Activated CD8-positive, alpha-beta T cell treated with anti-CD3 and anti-CD28 coated beads for 36 hours (primary cell): Measurements from ENCODE around the gene PREB. TPM values are rescaled to one million over a fixed set of nuclear protein-coding genes. Genes with fewer than 3 reads are reported as not detected.

Experiments
- ATAC-seq: fragments of 200-7000 bp; cut with Tn5 transposase; one replicate; pipeline ENCODE4 v1.10.0; 2021; ENCODE audit warnings: mild to moderate bottlenecking, moderate library complexity
- CTCF ChIA-PET: fragments of 350-600 bp; sonication (Branson Sonifier 250); formaldehyde crosslinking; loops from one replicate; lab custom pipeline; 2021; ENCODE audit warnings: antibody characterized with exemption; lab: Charles Lee
- POLR2A ChIA-PET: fragments of 350-600 bp; sonication (Branson Sonifier 250); formaldehyde crosslinking; loops from one replicate; lab custom pipeline; 2021; ENCODE audit warnings: antibody characterized with exemption; lab: Charles Lee
- DNase-seq: peaks from one replicate; pipeline ENCODE4 v3.0.0-alpha.2; 2020
- H3K27ac Mint-ChIP-seq: one replicate; pipeline ENCODE4 v1.8.0; 2021; ENCODE audit warnings: mild to moderate bottlenecking, mixed read lengths
- H3K27me3 Mint-ChIP-seq: one replicate; pipeline ENCODE4 v1.8.0; 2021; ENCODE audit warnings: mixed read lengths
- H3K36me3 Mint-ChIP-seq: one replicate; pipeline ENCODE4 v1.8.0; 2021; ENCODE audit warnings: low read depth, mixed read lengths
- H3K4me1 Mint-ChIP-seq: one replicate; pipeline ENCODE4 v1.8.0; 2021; ENCODE audit warnings: low read depth, mixed read lengths
- H3K4me3 Mint-ChIP-seq: one replicate; pipeline ENCODE4 v1.8.0; 2021; ENCODE audit warnings: mild to moderate bottlenecking, moderate library complexity, mixed read lengths
- H3K9me3 Mint-ChIP-seq: one replicate; pipeline ENCODE4 v1.8.0; 2021; ENCODE audit warnings: mixed read lengths
- CTCF ChIP-seq: fragments of 200-600 bp; IDR thresholded peaks from one replicate; pipeline ENCODE4 v1.8.0; 2022; ENCODE audit warnings: antibody characterized with exemption, mild to moderate bottlenecking
- intact Hi-C: fragments of 100-400 bp; cut with micrococcal nuclease; formaldehyde crosslinking; loops from one replicate; pipeline ENCODE4 v1.10.0; 2022
- total RNA-seq, 2 experiments: library from RNA; stranded (reverse); gene quantifications; one replicate each; pipeline ENCODE4 v1.2.3, GENCODE V29; 2021

The PREB gene
- total RNA-seq, 2 experiments from 2014 or later: 60.5 to 63.2 TPM

- ATAC-seq (no peak), DNase-seq (no peak)
- intact Hi-C loops: no loop called here
- Mint-ChIP-seq H3K4me1 (no peaks in the 10 kb centered on the region), H3K27me3 (peaks cover 5% of the 10 kb centered on the region), H3K27ac (no peak overlapping the region), H3K36me3 (no peaks in the 10 kb centered on the region), H3K9me3 (no peaks in the 10 kb centered on the region), H3K4me3 (no peak overlapping the region)
- no peak for TF ChIP-seq CTCF
- POLR2A ChIA-PET: interaction anchor here (0.6 to 1.1 kb wide), 2 partner anchors 25 to 29 kb away, joined by 3 read pairs; partner anchors contain the start of gene PREB
- CTCF ChIA-PET: interaction anchor here (0.9 to 2.7 kb wide), 5 partner anchors 10 to 194 kb away, joined by 3 to 9 read pairs (median 4); no protein-coding TSS in a partner anchor
Measured at GRCh38 chr2:27109083-27109482, 25.4 kb downstream of the PREB start.

- Mint-ChIP-seq H3K27me3 (peaks cover 8% of the 10 kb centered on the region), H3K4me3 (no peak overlapping the region), H3K27ac (no peak overlapping the region), H3K36me3 (no peaks in the 10 kb centered on the region), H3K9me3 (no peaks in the 10 kb centered on the region), H3K4me1 (no peaks in the 10 kb centered on the region)
- ChIA-PET CTCF (interaction anchor here (0.9 to 1.3 kb wide), 3 partner anchors 10 to 61 kb away, joined by 3 to 5 read pairs (median 4); no protein-coding TSS in a partner anchor), POLR2A (interaction anchor here (0.6 kb wide), 1 partner anchor 28 kb away, joined by 3 read pairs; no protein-coding TSS in a partner anchor)
- DNase-seq (no peak), ATAC-seq (no peak)
- intact Hi-C loops: no loop called here
- TF ChIP-seq CTCF: no peak
Measured at GRCh38 chr2:27108221-27108620, 26.2 kb downstream of the PREB start.

GRCh38 chr2:27105981-27106380 lies 28.5 kb downstream of the PREB start:
- DNase-seq (no peak), ATAC-seq (no peak)
- POLR2A ChIA-PET: no interaction called here
- Mint-ChIP-seq H3K9me3 (no peaks in the 10 kb centered on the region), H3K4me3 (no peak overlapping the region), H3K27me3 (peaks cover 8% of the 10 kb centered on the region), H3K4me1 (no peaks in the 10 kb centered on the region), H3K36me3 (no peaks in the 10 kb centered on the region), H3K27ac (no peak overlapping the region)
- CTCF ChIA-PET: interaction anchor here (1.5 to 2.1 kb wide), 3 partner anchors 86 to 197 kb away, joined by 4 to 5 read pairs (median 4); no protein-coding TSS in a partner anchor
- TF ChIP-seq CTCF: no peak
- intact Hi-C loops: no loop called here

- H3K4me3 Mint-ChIP-seq: no peak overlapping the region
- H3K27me3 Mint-ChIP-seq: peaks cover 5% of the 10 kb centered on the region
- H3K4me1 Mint-ChIP-seq: no peaks in the 10 kb centered on the region
- intact Hi-C loops: no loop called here
- no peaks in the 10 kb centered on the region for H3K9me3 Mint-ChIP-seq
- H3K36me3 Mint-ChIP-seq: no peaks in the 10 kb centered on the region
- ChIA-PET POLR2A (interaction anchor here (1.0 to 1.5 kb wide), 3 partner anchors 31 to 44 kb away, joined by 3 to 4 read pairs (median 3); partner anchors contain the start of genes OST4 and PREB), CTCF (interaction anchor here (1.0 to 1.5 kb wide), 3 partner anchors 30 to 201 kb away, joined by 3 to 5 read pairs (median 3); no protein-coding TSS in a partner anchor)
- TF ChIP-seq CTCF: no peak
- no peak for ATAC-seq
- no peak overlapping the region for H3K27ac Mint-ChIP-seq
- no peak for DNase-seq
Measured at GRCh38 chr2:27102329-27102728, 32.1 kb downstream of the PREB start.

- intact Hi-C loops: no loop called here
- ChIA-PET CTCF (interaction anchor here (0.9 to 3.2 kb wide), 11 partner anchors 12 to 202 kb away, joined by 3 to 21 read pairs (median 4); no protein-coding TSS in a partner anchor), POLR2A (no interaction called here)
- Mint-ChIP-seq H3K4me1 (no peaks in the 10 kb centered on the region), H3K9me3 (no peaks in the 10 kb centered on the region), H3K27ac (no peak overlapping the region), H3K4me3 (no peak overlapping the region), H3K27me3 (peaks cover 3% of the 10 kb centered on the region), H3K36me3 (no peaks in the 10 kb centered on the region)
- TF ChIP-seq CTCF: no peak
- ATAC-seq (no peak), DNase-seq (no peak)
Measured at GRCh38 chr2:27100036-27100435, 34.4 kb downstream of the PREB start.
